Lower lobe of right lung (tissue), 2 donors: ENCODE data around the gene MAP4K2. TPM values are rescaled to one million over a fixed set of nuclear protein-coding genes. Genes with fewer than 3 reads are reported as not detected.

Experiments
- ATAC-seq, 2 donors: fragments of 200-7000 bp; cut with Tn5 transposase; one replicate each; pipeline ENCODE4 v1.9.1; 2020 to 2022; ENCODE audit warnings: mild to moderate bottlenecking in 2 of 2, moderate library complexity in 2 of 2
- DNase-seq: peaks from one replicate; pipeline ENCODE4 v3.0.0-alpha.2; 2020
- H3K27ac ChIP-seq: fragments of 200-600 bp; one replicate; pipeline ENCODE4 v1.8.0; 2022
- H3K27me3 ChIP-seq: fragments of 200-600 bp; one replicate; pipeline ENCODE4 v1.8.0; 2022; ENCODE audit warnings: low read depth
- H3K36me3 ChIP-seq: fragments of 200-600 bp; one replicate; pipeline ENCODE4 v1.8.0; 2022; ENCODE audit warnings: mild to moderate bottlenecking
- H3K4me1 ChIP-seq: fragments of 200-600 bp; one replicate; pipeline ENCODE4 v1.8.0; 2022
- H3K4me3 ChIP-seq: fragments of 200-600 bp; one replicate; pipeline ENCODE4 v1.8.0; 2022; ENCODE audit warnings: mild to moderate bottlenecking
- H3K9me3 ChIP-seq: fragments of 200-600 bp; one replicate; pipeline ENCODE4 v1.8.0; 2022
- CTCF ChIP-seq: fragments of 200-600 bp; IDR thresholded peaks from one replicate; pipeline ENCODE4 v1.8.0; 2022; ENCODE audit warnings: antibody characterized with exemption, mild to moderate bottlenecking
- intact Hi-C: fragments of 100-400 bp; cut with DNase I; formaldehyde crosslinking; loops from one replicate; pipeline ENCODE4 v1.11.0; 2022
- total RNA-seq: library from RNA; stranded (reverse); fragmentation: NEBNext Ultra II Directional; extraction: Animal tissue kit (Norgen Biotek cat#: 25700); gene quantifications from one replicate; pipeline ENCODE4 v1.2.1, GENCODE V29; 2021
- donor health status: DM: no; HTN: yes; CAD: no; lungs with severe emphysema.

Gene MAP4K2
- total RNA-seq, 1 donor from 2014 or later, result 29.1 TPM

- Histone ChIP-seq H3K4me1 (no peaks in the 10 kb centered on the region), H3K4me3 (no peak overlapping the region), H3K27me3 (no peaks in the 10 kb centered on the region), H3K36me3 (peaks cover 46% of the 10 kb centered on the region), H3K9me3 (no peaks in the 10 kb centered on the region), H3K27ac (no peak overlapping the region)
- TF ChIP-seq CTCF, result no peak
- DNase-seq (peak; percentile 38), ATAC-seq (no peak)
- intact Hi-C loops, result no loop called here
Observed at GRCh38 chr11:64793271-64794160, 9.5 kb downstream of the MAP4K2 start.

GRCh38 chr11:64792482-64792881, 10.5 kb downstream of the MAP4K2 start:
- TF ChIP-seq CTCF, result no peak
- no peaks in the 10 kb centered on the region for H3K9me3 ChIP-seq
- intact Hi-C loops, result no loop called here
- peaks cover 5% of the 10 kb centered on the region for H3K4me1 ChIP-seq
- peak; percentile 1 for DNase-seq
- H3K4me3 ChIP-seq, result no peak overlapping the region
- peaks cover 46% of the 10 kb centered on the region for H3K36me3 ChIP-seq
- H3K27me3 ChIP-seq, result no peaks in the 10 kb centered on the region
- ATAC-seq, result no peak
- no peak overlapping the region for H3K27ac ChIP-seq

- ATAC-seq (no peak), DNase-seq (peak; percentile 34)
- Histone ChIP-seq H3K9me3 (no peaks in the 10 kb centered on the region), H3K4me1 (peaks cover 5% of the 10 kb centered on the region), H3K27ac (no peak overlapping the region), H3K27me3 (no peaks in the 10 kb centered on the region), H3K4me3 (no peak overlapping the region), H3K36me3 (peaks cover 40% of the 10 kb centered on the region)
- no peak for TF ChIP-seq CTCF
- intact Hi-C loops, result no loop called here
Observed at GRCh38 chr11:64791781-64792291, 11.2 kb downstream of the MAP4K2 start.

GRCh38 chr11:64790205-64791095, 12.6 kb downstream of the MAP4K2 start:
- intact Hi-C loops, result no loop called here
- no peak for TF ChIP-seq CTCF
- ATAC-seq (no peak), DNase-seq (peak; percentile 28)
- Histone ChIP-seq H3K9me3 (no peaks in the 10 kb centered on the region), H3K27me3 (no peaks in the 10 kb centered on the region), H3K36me3 (peaks cover 31% of the 10 kb centered on the region), H3K4me3 (no peak overlapping the region), H3K4me1 (peaks cover 5% of the 10 kb centered on the region), H3K27ac (no peak overlapping the region)
